Panc1 (cell line): Measurements from ENCODE around the gene RPL5. TPM values are rescaled to one million over a fixed set of nuclear protein-coding genes. Genes with fewer than 3 reads are reported as not detected.

ENCODE experiments used
- ATAC-seq: fragments of 200-7000 bp; cut with Tn5 transposase; 2 replicates; pipeline ENCODE4 v1.9.1; 2020; ENCODE audit warnings: mild to moderate bottlenecking, moderate library complexity
- BruUV-seq: library from RNA; stranded (reverse); fragments of 400-500 nt; replicated peaks from 2 replicates; lab custom pipeline; 2021; lab: Mats Ljungman, UMichigan
- CTCF ChIA-PET: fragments of 300-600 bp; sonication (Branson Sonifier 250); formaldehyde crosslinking; loops from one replicate; lab custom pipeline; 2022; ENCODE audit warnings: antibody characterized with exemption; lab: Charles Lee
- POLR2A ChIA-PET: fragments of 300-600 bp; sonication (Branson Sonifier 250); formaldehyde crosslinking; loops from one replicate; lab custom pipeline; 2022; ENCODE audit warnings: antibody characterized with exemption; lab: Charles Lee
- DNase-seq: peaks from one replicate; pipeline ENCODE4 v3.0.0-alpha.2; 2010; ENCODE audit warnings: low read depth, low spot score
- H3K27ac ChIP-seq: 2 replicates; pipeline ENCODE4 v1.5.1; 2011; ENCODE audit warnings: mild to moderate bottlenecking, low read length, inconsistent platforms
- H3K27me3 ChIP-seq: fragments of 200-500 bp; sonication (Bioruptor generic); 2 replicates; pipeline ENCODE4 v1.6.0; 2014; ENCODE audit warnings: low read length, inconsistent platforms; ENCODE audit not compliant: control insufficient read depth, insufficient read depth
- H3K36me3 ChIP-seq: fragments of 200-500 bp; sonication (Bioruptor generic); 2 replicates; pipeline ENCODE4 v1.5.1; 2014; ENCODE audit warnings: inconsistent platforms, mild to moderate bottlenecking, low read length, moderate library complexity; ENCODE audit not compliant: control insufficient read depth, insufficient read depth
- H3K4me1 ChIP-seq: 2 replicates; pipeline ENCODE4 v1.5.1; 2011; ENCODE audit warnings: inconsistent platforms, mild to moderate bottlenecking, low read length, moderate library complexity; ENCODE audit not compliant: control insufficient read depth, insufficient read depth
- H3K4me3 ChIP-seq, 2 experiments: 2 replicates each; pipeline ENCODE4 v1.5.1; 2011 to 2012; ENCODE audit warnings: low read depth in 2 of 2, low read length in 2 of 2, mild to moderate bottlenecking in 2 of 2, inconsistent platforms in 1 of 2, moderate library complexity in 1 of 2
- H3K9me3 ChIP-seq: fragments of 200-500 bp; sonication (Bioruptor generic); 2 replicates; pipeline ENCODE4 v1.5.1; 2014; ENCODE audit warnings: low read depth, mild to moderate bottlenecking, inconsistent platforms, low read length, moderate library complexity; ENCODE audit not compliant: control insufficient read depth, insufficient read depth
- POLR2AphosphoS5 ChIP-seq: IDR thresholded peaks from 2 replicates; pipeline ENCODE4 v1.6.1; 2012; ENCODE audit warnings: mild to moderate bottlenecking, low read depth, low read length, moderate library complexity
- SIN3A ChIP-seq: IDR thresholded peaks from 2 replicates; pipeline ENCODE4 v1.6.1; 2012; ENCODE audit warnings: low read depth, mild to moderate bottlenecking, low read length, moderate library complexity, borderline replicate concordance; ENCODE audit not compliant: insufficient read depth
- TCF7L2 ChIP-seq: IDR thresholded peaks from 2 replicates; pipeline ENCODE4 v1.6.1; 2011; ENCODE audit warnings: mild to moderate bottlenecking, low read depth, low read length, inconsistent platforms
- in situ Hi-C: cut with HindIII; loops from 2 replicates; pipeline ENCODE4 v1.10.0; 2016; ENCODE audit warnings: low sequenced_read_pairs, low pct_unique_long_range_greater_than_20kb
- intact Hi-C: fragments of 100-400 bp; cut with micrococcal nuclease; formaldehyde crosslinking; loops from one replicate; pipeline ENCODE4 v1.10.0; 2022; ENCODE audit not compliant: unreplicated experiment
- total RNA-seq: library from RNA; stranded (reverse); gene quantifications from one replicate; pipeline ENCODE4 v1.2.1, GENCODE V29; 2021; ENCODE audit not compliant: unreplicated experiment
- TF ChIP-seq, protein P1 (sequence below), 2 experiments: IDR thresholded peaks; 2 replicates each; pipeline ENCODE4 v1.6.1; 2011 to 2012; ENCODE audit warnings: low read depth in 2 of 2, control low read depth in 1 of 2, low read length in 1 of 2, mild to moderate bottlenecking in 1 of 2, moderate library complexity in 1 of 2; ENCODE audit not compliant: insufficient read depth in 1 of 2
- TF ChIP-seq, protein P2 (sequence below): fragments of 450-650 bp; IDR thresholded peaks from 2 replicates; pipeline ENCODE4 v1.5.1; 2017; ENCODE audit warnings: mild to moderate bottlenecking

RPL5 gene
- total RNA-seq, 1 experiment from 2014 or later, result 446 TPM

DNA sequence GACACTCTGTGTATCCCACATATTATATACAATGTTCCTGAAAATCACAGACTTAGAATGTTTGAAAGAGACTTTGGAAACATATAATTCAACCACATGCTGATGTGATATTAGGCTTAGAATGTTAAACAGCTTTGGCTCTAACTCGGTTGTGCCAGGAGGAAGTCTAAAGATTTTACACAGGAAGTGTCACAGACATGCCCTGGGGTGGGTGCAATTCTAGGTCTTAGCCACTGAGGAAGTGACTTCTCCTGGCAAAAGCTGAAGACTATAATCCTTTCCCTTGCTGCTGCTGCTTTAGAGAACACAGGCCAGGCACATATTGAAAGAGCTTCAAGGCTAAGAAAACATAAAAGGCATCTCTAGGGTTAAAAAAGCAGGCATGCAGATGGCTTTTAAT is 51.0 kb downstream of the RPL5 start:
- no peak overlapping the region for H3K27ac ChIP-seq
- intact Hi-C loops, result no loop called here

DNA sequence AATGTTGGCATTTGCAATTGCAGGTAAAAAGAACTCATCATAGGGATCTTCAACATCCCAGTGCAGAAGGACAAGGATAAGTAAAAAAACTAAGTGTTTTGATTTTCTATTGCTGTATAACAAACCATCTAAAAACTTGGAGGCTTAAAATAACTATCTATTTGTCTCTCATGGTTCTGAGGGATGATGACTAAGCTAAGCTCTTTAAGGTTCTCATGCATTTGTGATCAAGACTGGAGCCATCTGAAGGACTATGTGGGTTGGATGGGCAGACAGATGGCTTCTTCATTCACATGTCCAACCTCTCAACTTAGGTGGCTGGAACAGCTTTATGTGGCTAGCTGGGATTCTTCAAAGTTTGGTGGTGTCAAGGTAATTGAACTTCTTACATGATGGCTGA is 51.5 kb downstream of the RPL5 start:
- H3K27me3 ChIP-seq, result no peaks in the 10 kb centered on the region
- H3K36me3 ChIP-seq, result no peaks in the 10 kb centered on the region
- ATAC-seq, result no peak
- no peak for DNase-seq
- ChIA-PET CTCF (no interaction called here), POLR2A (no interaction called here)
- BruUV-seq, result no TSS peak
- H3K9me3 ChIP-seq, result no peaks in the 10 kb centered on the region
- intact Hi-C loops (no loop called here), in situ Hi-C loops (no loop called here)
- TF ChIP-seq, protein P1, sequence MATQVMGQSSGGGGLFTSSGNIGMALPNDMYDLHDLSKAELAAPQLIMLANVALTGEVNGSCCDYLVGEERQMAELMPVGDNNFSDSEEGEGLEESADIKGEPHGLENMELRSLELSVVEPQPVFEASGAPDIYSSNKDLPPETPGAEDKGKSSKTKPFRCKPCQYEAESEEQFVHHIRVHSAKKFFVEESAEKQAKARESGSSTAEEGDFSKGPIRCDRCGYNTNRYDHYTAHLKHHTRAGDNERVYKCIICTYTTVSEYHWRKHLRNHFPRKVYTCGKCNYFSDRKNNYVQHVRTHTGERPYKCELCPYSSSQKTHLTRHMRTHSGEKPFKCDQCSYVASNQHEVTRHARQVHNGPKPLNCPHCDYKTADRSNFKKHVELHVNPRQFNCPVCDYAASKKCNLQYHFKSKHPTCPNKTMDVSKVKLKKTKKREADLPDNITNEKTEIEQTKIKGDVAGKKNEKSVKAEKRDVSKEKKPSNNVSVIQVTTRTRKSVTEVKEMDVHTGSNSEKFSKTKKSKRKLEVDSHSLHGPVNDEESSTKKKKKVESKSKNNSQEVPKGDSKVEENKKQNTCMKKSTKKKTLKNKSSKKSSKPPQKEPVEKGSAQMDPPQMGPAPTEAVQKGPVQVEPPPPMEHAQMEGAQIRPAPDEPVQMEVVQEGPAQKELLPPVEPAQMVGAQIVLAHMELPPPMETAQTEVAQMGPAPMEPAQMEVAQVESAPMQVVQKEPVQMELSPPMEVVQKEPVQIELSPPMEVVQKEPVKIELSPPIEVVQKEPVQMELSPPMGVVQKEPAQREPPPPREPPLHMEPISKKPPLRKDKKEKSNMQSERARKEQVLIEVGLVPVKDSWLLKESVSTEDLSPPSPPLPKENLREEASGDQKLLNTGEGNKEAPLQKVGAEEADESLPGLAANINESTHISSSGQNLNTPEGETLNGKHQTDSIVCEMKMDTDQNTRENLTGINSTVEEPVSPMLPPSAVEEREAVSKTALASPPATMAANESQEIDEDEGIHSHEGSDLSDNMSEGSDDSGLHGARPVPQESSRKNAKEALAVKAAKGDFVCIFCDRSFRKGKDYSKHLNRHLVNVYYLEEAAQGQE (IDR thresholded peaks at IDR 0.05; ENCODE audit: insufficient read depth in 1 of 2, low read depth in 2 of 2, low read length in 1 of 2), result no peak
- TF ChIP-seq SIN3A (no peak), POLR2AphosphoS5 (no peak), TCF7L2 (no peak)
- TF ChIP-seq, protein P2, sequence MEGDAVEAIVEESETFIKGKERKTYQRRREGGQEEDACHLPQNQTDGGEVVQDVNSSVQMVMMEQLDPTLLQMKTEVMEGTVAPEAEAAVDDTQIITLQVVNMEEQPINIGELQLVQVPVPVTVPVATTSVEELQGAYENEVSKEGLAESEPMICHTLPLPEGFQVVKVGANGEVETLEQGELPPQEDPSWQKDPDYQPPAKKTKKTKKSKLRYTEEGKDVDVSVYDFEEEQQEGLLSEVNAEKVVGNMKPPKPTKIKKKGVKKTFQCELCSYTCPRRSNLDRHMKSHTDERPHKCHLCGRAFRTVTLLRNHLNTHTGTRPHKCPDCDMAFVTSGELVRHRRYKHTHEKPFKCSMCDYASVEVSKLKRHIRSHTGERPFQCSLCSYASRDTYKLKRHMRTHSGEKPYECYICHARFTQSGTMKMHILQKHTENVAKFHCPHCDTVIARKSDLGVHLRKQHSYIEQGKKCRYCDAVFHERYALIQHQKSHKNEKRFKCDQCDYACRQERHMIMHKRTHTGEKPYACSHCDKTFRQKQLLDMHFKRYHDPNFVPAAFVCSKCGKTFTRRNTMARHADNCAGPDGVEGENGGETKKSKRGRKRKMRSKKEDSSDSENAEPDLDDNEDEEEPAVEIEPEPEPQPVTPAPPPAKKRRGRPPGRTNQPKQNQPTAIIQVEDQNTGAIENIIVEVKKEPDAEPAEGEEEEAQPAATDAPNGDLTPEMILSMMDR, result no peak
- H3K4me1 ChIP-seq, result no peaks in the 10 kb centered on the region
- no peak overlapping the region for H3K27ac ChIP-seq
- no peak overlapping the region for H3K4me3 ChIP-seq

More for the DNA sequence above, 51.0 kb downstream of the RPL5 start:
- BruUV-seq, result no TSS peak
- H3K27me3 ChIP-seq, result no peaks in the 10 kb centered on the region
- no peak overlapping the region for H3K4me3 ChIP-seq
- ChIA-PET CTCF (no interaction called here), POLR2A (no interaction called here)
- ATAC-seq (no peak), DNase-seq (no peak)
- no peaks in the 10 kb centered on the region for H3K9me3 ChIP-seq
- no peaks in the 10 kb centered on the region for H3K4me1 ChIP-seq
- TF ChIP-seq, protein P2, result no peak
- TF ChIP-seq, protein P1 (IDR thresholded peaks at IDR 0.05; ENCODE audit: insufficient read depth in 1 of 2, low read depth in 2 of 2, low read length in 1 of 2), result no peak
- no peak for TF ChIP-seq SIN3A
- TF ChIP-seq TCF7L2, result no peak
- TF ChIP-seq POLR2AphosphoS5, result no peak
- in situ Hi-C loops, result no loop called here
- H3K36me3 ChIP-seq, result no peaks in the 10 kb centered on the region
